ENCODE data around the gene ZNF320.

GRCh38 chr19:52941941-52942385 lies 44.5 kb upstream of the ZNF320 start:
- TF ChIP-seq EP300 (IDR thresholded peaks at IDR 0.05; ENCODE audit: low read depth) (no peak), POLR2A (IDR thresholded peaks at IDR 0.05) (no peak)
- TF ChIP-seq, protein P1, sequence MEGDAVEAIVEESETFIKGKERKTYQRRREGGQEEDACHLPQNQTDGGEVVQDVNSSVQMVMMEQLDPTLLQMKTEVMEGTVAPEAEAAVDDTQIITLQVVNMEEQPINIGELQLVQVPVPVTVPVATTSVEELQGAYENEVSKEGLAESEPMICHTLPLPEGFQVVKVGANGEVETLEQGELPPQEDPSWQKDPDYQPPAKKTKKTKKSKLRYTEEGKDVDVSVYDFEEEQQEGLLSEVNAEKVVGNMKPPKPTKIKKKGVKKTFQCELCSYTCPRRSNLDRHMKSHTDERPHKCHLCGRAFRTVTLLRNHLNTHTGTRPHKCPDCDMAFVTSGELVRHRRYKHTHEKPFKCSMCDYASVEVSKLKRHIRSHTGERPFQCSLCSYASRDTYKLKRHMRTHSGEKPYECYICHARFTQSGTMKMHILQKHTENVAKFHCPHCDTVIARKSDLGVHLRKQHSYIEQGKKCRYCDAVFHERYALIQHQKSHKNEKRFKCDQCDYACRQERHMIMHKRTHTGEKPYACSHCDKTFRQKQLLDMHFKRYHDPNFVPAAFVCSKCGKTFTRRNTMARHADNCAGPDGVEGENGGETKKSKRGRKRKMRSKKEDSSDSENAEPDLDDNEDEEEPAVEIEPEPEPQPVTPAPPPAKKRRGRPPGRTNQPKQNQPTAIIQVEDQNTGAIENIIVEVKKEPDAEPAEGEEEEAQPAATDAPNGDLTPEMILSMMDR (IDR thresholded peaks at IDR 0.05) = no peak
